Peyer's patch (tissue), 4 donors: ENCODE results near the gene TOP2B. TPM values are rescaled to one million over a fixed set of nuclear protein-coding genes. Genes with fewer than 3 reads are reported as not detected.

Source experiments
- DNase-seq, 3 donors: peaks; one replicate each; pipeline ENCODE4 v3.0.0-alpha.2; 2017 to 2019
- H3K27ac ChIP-seq, 4 donors: fragments of 200-600 bp; sonication (generic); one replicate each; pipeline ENCODE4 v1.5.1; 2016 to 2019
- H3K27me3 ChIP-seq, 2 donors: fragments of 200-600 bp; sonication (generic); one replicate each; pipeline ENCODE4 v1.5.1; 2019
- H3K36me3 ChIP-seq, 3 donors: fragments of 200-600 bp; sonication (generic); one replicate each; pipeline ENCODE4 v1.5.1; 2016 to 2019
- H3K4me1 ChIP-seq, 4 donors: fragments of 200-600 bp; sonication (generic); one replicate each; pipeline ENCODE4 v1.5.1; 2016 to 2019
- H3K4me3 ChIP-seq, 4 donors: fragments of 200-600 bp; sonication (generic); 1 replicate in 3 of 4; 2 replicates in 1 of 4; pipeline ENCODE4 v1.5.1; 2016 to 2019; ENCODE audit warnings: mild to moderate bottlenecking in 1 of 4
- H3K9me3 ChIP-seq, 4 donors: fragments of 200-600 bp; sonication (generic); one replicate each; pipeline ENCODE4 v1.5.1; 2016 to 2019; ENCODE audit warnings: mild to moderate bottlenecking in 1 of 4
- CTCF ChIP-seq, 6 experiments: fragments of 450-650 bp in 4 of 6; fragments of 200-600 bp in 2 of 6; sonication (generic) in 1 of 6; IDR thresholded peaks; one replicate each; pipeline ENCODE4 v1.5.1; 2017 to 2019; ENCODE audit warnings: antibody characterized with exemption in 6 of 6, mild to moderate bottlenecking in 3 of 6, moderate library complexity in 1 of 6
- POLR2A ChIP-seq, 2 donors: fragments of 450-650 bp; IDR thresholded peaks; one replicate each; pipeline ENCODE4 v1.5.1; 2017; ENCODE audit warnings: antibody characterized with exemption in 2 of 2, mild to moderate bottlenecking in 2 of 2, moderate library complexity in 2 of 2
- total RNA-seq, 4 donors: library from RNA; depleted of rRNA; stranded (reverse); fragments of >200 nt; gene quantifications; one replicate each; pipeline ENCODE4 v1.1.0, GENCODE V29; 2016

Gene TOP2B
- 100 to 1,000 TPM in 1 of 4 donors, 10 to 100 TPM in 3; 70.4 to 198 (median 73.8) TPM for total RNA-seq

GRCh38 chr3:25664812-25665314 lies at the start of gene TOP2B:
Gene TOP2B, minus strand, starts transcription at chr3:25664907. Its CDS starts 610 bp downstream, at chr3:25664297.
- Histone ChIP-seq H3K4me1 (peaks cover 0 to 21% (median 5%) of the 10 kb centered on the region in 4 donors), H3K4me3 (peak within 1 kb of the TSS; percentile 89 to 97 (median 90)), H3K36me3 (no peaks in the 10 kb centered on the region), H3K9me3 (no peaks in the 10 kb centered on the region), H3K27ac (peak within 1 kb of the TSS; percentile 95 to 100 (median 99)), H3K27me3 (no peaks in the 10 kb centered on the region)
- TF ChIP-seq CTCF (IDR thresholded peaks at IDR 0.05): no peak
- TF ChIP-seq POLR2A (IDR thresholded peaks at IDR 0.05): peak; percentile 81 to 97
- peak; percentile 94 to 98 (median 97) for DNase-seq

GRCh38 chr3:25713341-25713985 lies 48.8 kb upstream of the TOP2B start:
- H3K4me1 ChIP-seq: no peaks in the 10 kb centered on the region
- H3K9me3 ChIP-seq: no peaks in the 10 kb centered on the region
- no peak overlapping the region for H3K4me3 ChIP-seq
- no peaks in the 10 kb centered on the region for H3K27me3 ChIP-seq
- no peak for TF ChIP-seq CTCF (IDR thresholded peaks at IDR 0.05)
- no peak for TF ChIP-seq POLR2A (IDR thresholded peaks at IDR 0.05)
- peaks cover 0 to 5% (median 0%) of the 10 kb centered on the region in 3 donors for H3K36me3 ChIP-seq
- no peak overlapping the region for H3K27ac ChIP-seq
- no peak for DNase-seq

GRCh38 chr3:25711090-25711489 lies 46.4 kb upstream of the TOP2B start:
- H3K9me3 ChIP-seq: no peaks in the 10 kb centered on the region
- no peak for DNase-seq
- no peak overlapping the region for H3K4me3 ChIP-seq
- no peak for TF ChIP-seq POLR2A (IDR thresholded peaks at IDR 0.05)
- no peak for TF ChIP-seq CTCF (IDR thresholded peaks at IDR 0.05)
- no peaks in the 10 kb centered on the region for H3K36me3 ChIP-seq
- no peaks in the 10 kb centered on the region for H3K27me3 ChIP-seq
- H3K27ac ChIP-seq: no peak overlapping the region
- no peaks in the 10 kb centered on the region for H3K4me1 ChIP-seq

GRCh38 chr3:25708036-25708435 lies 43.3 kb upstream of the TOP2B start:
- H3K9me3 ChIP-seq: no peaks in the 10 kb centered on the region
- DNase-seq: no peak
- no peak overlapping the region for H3K27ac ChIP-seq
- H3K36me3 ChIP-seq: no peaks in the 10 kb centered on the region
- H3K4me1 ChIP-seq: no peaks in the 10 kb centered on the region
- H3K4me3 ChIP-seq: no peak overlapping the region
- TF ChIP-seq CTCF (IDR thresholded peaks at IDR 0.05) (no peak), POLR2A (IDR thresholded peaks at IDR 0.05) (no peak)
- H3K27me3 ChIP-seq: no peaks in the 10 kb centered on the region

- Histone ChIP-seq H3K36me3 (no peaks in the 10 kb centered on the region), H3K4me1 (no peaks in the 10 kb centered on the region), H3K27ac (no peak overlapping the region), H3K9me3 (no peaks in the 10 kb centered on the region), H3K27me3 (no peaks in the 10 kb centered on the region), H3K4me3 (no peak overlapping the region)
- no peak for DNase-seq
- TF ChIP-seq CTCF (IDR thresholded peaks at IDR 0.05): no peak
- no peak for TF ChIP-seq POLR2A (IDR thresholded peaks at IDR 0.05)
These were observed 42.7 kb upstream of the TOP2B start for GRCh38 chr3:25707268-25707926.
